DMS114 treated with DMSO at 0.1 percent for 48 hours (cell line): Measurements from ENCODE around the gene RCBTB2.

Experiments
- DNase-seq: peaks from one replicate; lab custom pipeline; 2025; ENCODE audit not compliant: unreplicated experiment; lab: John Stamatoyannopoulos, UW

RCBTB2 gene

GRCh38 chr13:48531416-48532255 lies 1.2 kb downstream of the RCBTB2 start:
- no peak for DNase-seq

- no peak for DNase-seq
Measured at GRCh38 chr13:48530833-48531232, 2.0 kb downstream of the RCBTB2 start.

GRCh38 chr13:48528720-48529119 lies 4.2 kb downstream of the RCBTB2 start:
- DNase-seq: no peak

- no peak for DNase-seq
Measured at GRCh38 chr13:48527955-48528354, 4.9 kb downstream of the RCBTB2 start.

GRCh38 chr13:48526286-48526685 lies 6.6 kb downstream of the RCBTB2 start:
- no peak for DNase-seq

- no peak for DNase-seq
Measured at GRCh38 chr13:48518083-48518482, 14.8 kb downstream of the RCBTB2 start.

GRCh38 chr13:48515732-48516131 lies 17.1 kb downstream of the RCBTB2 start:
- DNase-seq: no peak

- DNase-seq: no peak
Measured at GRCh38 chr13:48514793-48515192, 18.1 kb downstream of the RCBTB2 start.

- no peak for DNase-seq
Measured at GRCh38 chr13:48511621-48512230, 21.2 kb downstream of the RCBTB2 start.

GRCh38 chr13:48510698-48511097 lies 22.2 kb downstream of the RCBTB2 start:
- DNase-seq: no peak

- no peak for DNase-seq
Measured at GRCh38 chr13:48508011-48508410, 24.9 kb downstream of the RCBTB2 start.

- no peak for DNase-seq
Measured at GRCh38 chr13:48507021-48507420, 25.9 kb downstream of the RCBTB2 start.

GRCh38 chr13:48506092-48506701 lies 26.7 kb downstream of the RCBTB2 start:
- no peak for DNase-seq

- DNase-seq: no peak
Measured at GRCh38 chr13:48505597-48506091, 27.2 kb downstream of the RCBTB2 start.

GRCh38 chr13:48505012-48505411 lies 27.9 kb downstream of the RCBTB2 start:
- no peak for DNase-seq

GRCh38 chr13:48504606-48505005 lies 28.3 kb downstream of the RCBTB2 start:
- no peak for DNase-seq

GRCh38 chr13:48502601-48503319 lies 30.1 kb downstream of the RCBTB2 start:
- DNase-seq: no peak

GRCh38 chr13:48501705-48502104 lies 31.2 kb downstream of the RCBTB2 start:
- no peak for DNase-seq

GRCh38 chr13:48500652-48501197 lies 32.2 kb downstream of the RCBTB2 start:
- no peak for DNase-seq

GRCh38 chr13:48497669-48498068 lies 35.2 kb downstream of the RCBTB2 start:
- DNase-seq: no peak
